Lower lobe of right lung (tissue), 2 donors: ENCODE results near the gene ITGB6. TPM values are rescaled to one million over a fixed set of nuclear protein-coding genes. Genes with fewer than 3 reads are reported as not detected.

Experiments
- ATAC-seq, 2 donors: fragments of 200-7000 bp; cut with Tn5 transposase; one replicate each; pipeline ENCODE4 v1.9.1; 2020 to 2022; ENCODE audit warnings: mild to moderate bottlenecking in 2 of 2, moderate library complexity in 2 of 2
- DNase-seq: peaks from one replicate; pipeline ENCODE4 v3.0.0-alpha.2; 2020
- H3K27ac ChIP-seq: fragments of 200-600 bp; one replicate; pipeline ENCODE4 v1.8.0; 2022
- H3K27me3 ChIP-seq: fragments of 200-600 bp; one replicate; pipeline ENCODE4 v1.8.0; 2022; ENCODE audit warnings: low read depth
- H3K36me3 ChIP-seq: fragments of 200-600 bp; one replicate; pipeline ENCODE4 v1.8.0; 2022; ENCODE audit warnings: mild to moderate bottlenecking
- H3K4me1 ChIP-seq: fragments of 200-600 bp; one replicate; pipeline ENCODE4 v1.8.0; 2022
- H3K4me3 ChIP-seq: fragments of 200-600 bp; one replicate; pipeline ENCODE4 v1.8.0; 2022; ENCODE audit warnings: mild to moderate bottlenecking
- H3K9me3 ChIP-seq: fragments of 200-600 bp; one replicate; pipeline ENCODE4 v1.8.0; 2022
- CTCF ChIP-seq: fragments of 200-600 bp; IDR thresholded peaks from one replicate; pipeline ENCODE4 v1.8.0; 2022; ENCODE audit warnings: antibody characterized with exemption, mild to moderate bottlenecking
- intact Hi-C: fragments of 100-400 bp; cut with DNase I; formaldehyde crosslinking; loops from one replicate; pipeline ENCODE4 v1.11.0; 2022
- total RNA-seq: library from RNA; stranded (reverse); fragmentation: NEBNext Ultra II Directional; extraction: Animal tissue kit (Norgen Biotek cat#: 25700); gene quantifications from one replicate; pipeline ENCODE4 v1.2.1, GENCODE V29; 2021
- donor health status: DM: no; HTN: yes; CAD: no; lungs with severe emphysema.

The ITGB6 gene
- total RNA-seq, 1 donor from 2014 or later = 65.2 TPM

GRCh38 chr2:160167089-160167740 lies 32.9 kb downstream of the ITGB6 start:
- ATAC-seq (no peak), DNase-seq (no peak)
- H3K36me3 ChIP-seq = no peaks in the 10 kb centered on the region
- TF ChIP-seq CTCF = no peak
- H3K27me3 ChIP-seq = no peaks in the 10 kb centered on the region
- intact Hi-C loops = no loop called here
- no peak overlapping the region for H3K27ac ChIP-seq
- H3K4me1 ChIP-seq = no peaks in the 10 kb centered on the region
- no peak overlapping the region for H3K4me3 ChIP-seq
- no peaks in the 10 kb centered on the region for H3K9me3 ChIP-seq

- H3K9me3 ChIP-seq = no peaks in the 10 kb centered on the region
- no peaks in the 10 kb centered on the region for H3K27me3 ChIP-seq
- no peak for ATAC-seq
- H3K4me3 ChIP-seq = no peak overlapping the region
- H3K36me3 ChIP-seq = no peaks in the 10 kb centered on the region
- DNase-seq = no peak
- H3K4me1 ChIP-seq = no peaks in the 10 kb centered on the region
- intact Hi-C loops = no loop called here
- no peak for TF ChIP-seq CTCF
- H3K27ac ChIP-seq = no peak overlapping the region
Observed at GRCh38 chr2:160165996-160166395, 34.1 kb downstream of the ITGB6 start.

- no peaks in the 10 kb centered on the region for H3K36me3 ChIP-seq
- intact Hi-C loops = no loop called here
- ATAC-seq (no peak), DNase-seq (no peak)
- H3K27me3 ChIP-seq = no peaks in the 10 kb centered on the region
- no peak overlapping the region for H3K27ac ChIP-seq
- H3K4me3 ChIP-seq = no peak overlapping the region
- no peaks in the 10 kb centered on the region for H3K4me1 ChIP-seq
- no peak for TF ChIP-seq CTCF
- no peaks in the 10 kb centered on the region for H3K9me3 ChIP-seq
Observed at GRCh38 chr2:160165081-160165480, 35.0 kb downstream of the ITGB6 start.

GRCh38 chr2:160157861-160158829 lies 41.9 kb downstream of the ITGB6 start:
- H3K36me3 ChIP-seq = no peaks in the 10 kb centered on the region
- no peaks in the 10 kb centered on the region for H3K27me3 ChIP-seq
- no peak for DNase-seq
- peaks cover 14% of the 10 kb centered on the region for H3K4me1 ChIP-seq
- H3K27ac ChIP-seq = no peak overlapping the region
- no peak overlapping the region for H3K4me3 ChIP-seq
- H3K9me3 ChIP-seq = no peaks in the 10 kb centered on the region
- no peak for TF ChIP-seq CTCF
- ATAC-seq = peak; percentile 27 to 36
- intact Hi-C loops = no loop called here

- DNase-seq (no peak), ATAC-seq (peak; percentile 11 to 29)
- H3K9me3 ChIP-seq = no peaks in the 10 kb centered on the region
- H3K27ac ChIP-seq = no peak overlapping the region
- no peak overlapping the region for H3K4me3 ChIP-seq
- H3K36me3 ChIP-seq = no peaks in the 10 kb centered on the region
- intact Hi-C loops = no loop called here
- no peaks in the 10 kb centered on the region for H3K27me3 ChIP-seq
- TF ChIP-seq CTCF = no peak
- H3K4me1 ChIP-seq = peaks cover 14% of the 10 kb centered on the region
Observed at GRCh38 chr2:160156665-160157064, 43.4 kb downstream of the ITGB6 start.
